Loucy (cell line): ENCODE results near the gene SLC6A19.

Experiments used
- H2AFZ ChIP-seq: fragments of 200-600 bp; sonication (generic); 2 replicates; pipeline ENCODE4 v1.6.0; 2016; ENCODE audit warnings: antibody characterized with exemption, mild to moderate bottlenecking, low read length, moderate library complexity
- H3F3A ChIP-seq: fragments of 200-600 bp; 2 replicates; pipeline ENCODE4 v1.6.0; 2016; ENCODE audit warnings: antibody characterized with exemption, low read depth, mild to moderate bottlenecking
- H3K27me3 ChIP-seq: fragments of 200-600 bp; sonication (generic); 2 replicates; pipeline ENCODE4 v1.6.1; 2014; ENCODE audit warnings: low read length, mild to moderate bottlenecking; ENCODE audit not compliant: insufficient read depth, poor library complexity, severe bottlenecking
- H3K36me3 ChIP-seq: fragments of 200-600 bp; sonication (generic); 2 replicates; pipeline ENCODE4 v1.6.1; 2016; ENCODE audit warnings: low read length; ENCODE audit not compliant: insufficient read depth
- H3K4me1 ChIP-seq: fragments of 200-600 bp; sonication (generic); 2 replicates; pipeline ENCODE4 v1.5.1; 2014; ENCODE audit warnings: low read length, mild to moderate bottlenecking; ENCODE audit not compliant: insufficient read depth, poor library complexity, severe bottlenecking
- H3K4me2 ChIP-seq: fragments of 200-600 bp; sonication (generic); 2 replicates; pipeline ENCODE4 v1.6.0; 2014; ENCODE audit warnings: antibody characterized with exemption, low read length, low read depth, mild to moderate bottlenecking; ENCODE audit not compliant: poor library complexity, severe bottlenecking
- H3K4me3 ChIP-seq: fragments of 200-600 bp; sonication (generic); 2 replicates; pipeline ENCODE4 v1.5.1; 2014; ENCODE audit warnings: low read length, mild to moderate bottlenecking, mixed read lengths; ENCODE audit not compliant: poor library complexity, severe bottlenecking
- H3K79me2 ChIP-seq: fragments of 200-600 bp; sonication (generic); 2 replicates; pipeline ENCODE4 v1.6.1; 2014; ENCODE audit warnings: low read length; ENCODE audit not compliant: insufficient read depth
- H3K9ac ChIP-seq: fragments of 200-600 bp; sonication (generic); 2 replicates; pipeline ENCODE4 v1.6.0; 2014; ENCODE audit warnings: mild to moderate bottlenecking, low read depth, low read length, moderate library complexity; ENCODE audit not compliant: poor library complexity, severe bottlenecking
- H3K9me2 ChIP-seq: fragments of 200-600 bp; sonication (generic); replicated peaks from 2 replicates; pipeline ENCODE4 v1.6.1; 2016; ENCODE audit warnings: low read depth, low read length, mixed read lengths
- H3K9me3 ChIP-seq: fragments of 200-600 bp; sonication (generic); 2 replicates; pipeline ENCODE4 v1.6.1; 2014; ENCODE audit warnings: mild to moderate bottlenecking, antibody characterized with exemption, low read length, low read depth; ENCODE audit not compliant: insufficient read depth
- H4K20me1 ChIP-seq: fragments of 200-600 bp; sonication (generic); 2 replicates; pipeline ENCODE4 v1.6.0; 2014; ENCODE audit warnings: antibody characterized with exemption, low read length, mild to moderate bottlenecking; ENCODE audit not compliant: insufficient read depth, poor library complexity, severe bottlenecking
- EZH2phosphoT487 ChIP-seq: fragments of 200-600 bp; IDR thresholded peaks from 2 replicates; pipeline ENCODE4 v1.6.1; 2018; ENCODE audit warnings: antibody characterized with exemption, mild to moderate bottlenecking, moderate library complexity, borderline replicate concordance
- TF ChIP-seq, protein P1 (sequence below): fragments of 200-600 bp; sonication (generic); conservative IDR thresholded peaks from 2 replicates; pipeline ENCODE4 v1.5.1; 2014; ENCODE audit warnings: mild to moderate bottlenecking, antibody characterized with exemption, low read length

Gene SLC6A19

GRCh38 chr5:1203311-1203967, 2.0 kb downstream of the SLC6A19 start:
- Histone ChIP-seq H4K20me1 (no peaks in the 10 kb centered on the region), H3F3A (no peaks in the 10 kb centered on the region), H3K9ac (no peak overlapping the region), H3K9me2 (no peaks in the 10 kb centered on the region), H3K79me2 (no peaks in the 10 kb centered on the region), H3K27me3 (peaks cover 13% of the 10 kb centered on the region), H2AFZ (no peak overlapping the region), H3K4me1 (peaks cover 14% of the 10 kb centered on the region), H3K36me3 (no peaks in the 10 kb centered on the region), H3K4me2 (no peak overlapping the region), H3K4me3 (no peak overlapping the region), H3K9me3 (no peaks in the 10 kb centered on the region)
- TF ChIP-seq EZH2phosphoT487, result no peak
- TF ChIP-seq, protein P1, sequence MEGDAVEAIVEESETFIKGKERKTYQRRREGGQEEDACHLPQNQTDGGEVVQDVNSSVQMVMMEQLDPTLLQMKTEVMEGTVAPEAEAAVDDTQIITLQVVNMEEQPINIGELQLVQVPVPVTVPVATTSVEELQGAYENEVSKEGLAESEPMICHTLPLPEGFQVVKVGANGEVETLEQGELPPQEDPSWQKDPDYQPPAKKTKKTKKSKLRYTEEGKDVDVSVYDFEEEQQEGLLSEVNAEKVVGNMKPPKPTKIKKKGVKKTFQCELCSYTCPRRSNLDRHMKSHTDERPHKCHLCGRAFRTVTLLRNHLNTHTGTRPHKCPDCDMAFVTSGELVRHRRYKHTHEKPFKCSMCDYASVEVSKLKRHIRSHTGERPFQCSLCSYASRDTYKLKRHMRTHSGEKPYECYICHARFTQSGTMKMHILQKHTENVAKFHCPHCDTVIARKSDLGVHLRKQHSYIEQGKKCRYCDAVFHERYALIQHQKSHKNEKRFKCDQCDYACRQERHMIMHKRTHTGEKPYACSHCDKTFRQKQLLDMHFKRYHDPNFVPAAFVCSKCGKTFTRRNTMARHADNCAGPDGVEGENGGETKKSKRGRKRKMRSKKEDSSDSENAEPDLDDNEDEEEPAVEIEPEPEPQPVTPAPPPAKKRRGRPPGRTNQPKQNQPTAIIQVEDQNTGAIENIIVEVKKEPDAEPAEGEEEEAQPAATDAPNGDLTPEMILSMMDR, result no peak

DNA sequence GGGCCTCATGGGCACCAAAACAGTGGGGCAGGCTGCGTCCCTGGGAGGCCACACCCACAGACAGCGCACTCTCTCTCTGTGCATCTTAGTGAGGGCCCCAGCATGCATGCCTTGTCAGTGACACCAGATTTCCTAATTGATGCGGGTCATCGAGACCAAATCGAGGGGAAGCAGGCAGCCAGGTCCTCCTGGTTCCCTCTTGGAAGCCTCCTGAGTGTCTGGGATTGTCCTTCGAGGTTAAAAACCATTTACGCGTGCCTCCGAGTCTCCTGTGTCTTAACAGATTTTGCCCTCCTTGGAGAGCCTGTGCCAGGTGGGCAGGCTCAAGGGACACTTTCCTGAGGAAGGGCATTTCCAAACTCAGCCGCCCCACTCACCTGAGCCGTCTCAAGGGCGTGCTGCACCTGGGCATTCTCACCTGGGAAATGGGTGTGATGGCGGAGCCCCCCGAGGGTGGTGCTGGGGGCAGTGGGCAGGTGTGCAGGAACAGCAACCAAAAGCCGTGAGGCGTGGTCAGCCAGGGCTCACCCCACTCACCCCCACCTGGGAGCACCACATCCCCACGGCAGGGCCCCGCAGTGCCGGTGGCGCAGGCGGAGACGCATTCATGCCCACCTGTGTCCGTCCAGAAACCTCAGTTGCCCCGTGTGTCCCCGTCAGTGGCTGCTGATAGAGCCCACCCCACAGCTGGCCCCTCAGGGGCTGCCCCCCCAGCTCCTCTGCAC, 2.7 kb downstream of the SLC6A19 start:
- H3K4me2 ChIP-seq, result no peak overlapping the region
- H3K79me2 ChIP-seq, result no peaks in the 10 kb centered on the region
- H3K4me3 ChIP-seq, result no peak overlapping the region
- peaks cover 16% of the 10 kb centered on the region for H3K4me1 ChIP-seq
- H3F3A ChIP-seq, result no peaks in the 10 kb centered on the region
- no peak overlapping the region for H2AFZ ChIP-seq
- TF ChIP-seq EZH2phosphoT487, result no peak
- TF ChIP-seq, protein P1, result no peak
- H4K20me1 ChIP-seq, result no peaks in the 10 kb centered on the region
- H3K9me3 ChIP-seq, result no peaks in the 10 kb centered on the region
- no peak overlapping the region for H3K9ac ChIP-seq
- peaks cover 6% of the 10 kb centered on the region for H3K27me3 ChIP-seq
- H3K36me3 ChIP-seq, result no peaks in the 10 kb centered on the region
- no peaks in the 10 kb centered on the region for H3K9me2 ChIP-seq

DNA sequence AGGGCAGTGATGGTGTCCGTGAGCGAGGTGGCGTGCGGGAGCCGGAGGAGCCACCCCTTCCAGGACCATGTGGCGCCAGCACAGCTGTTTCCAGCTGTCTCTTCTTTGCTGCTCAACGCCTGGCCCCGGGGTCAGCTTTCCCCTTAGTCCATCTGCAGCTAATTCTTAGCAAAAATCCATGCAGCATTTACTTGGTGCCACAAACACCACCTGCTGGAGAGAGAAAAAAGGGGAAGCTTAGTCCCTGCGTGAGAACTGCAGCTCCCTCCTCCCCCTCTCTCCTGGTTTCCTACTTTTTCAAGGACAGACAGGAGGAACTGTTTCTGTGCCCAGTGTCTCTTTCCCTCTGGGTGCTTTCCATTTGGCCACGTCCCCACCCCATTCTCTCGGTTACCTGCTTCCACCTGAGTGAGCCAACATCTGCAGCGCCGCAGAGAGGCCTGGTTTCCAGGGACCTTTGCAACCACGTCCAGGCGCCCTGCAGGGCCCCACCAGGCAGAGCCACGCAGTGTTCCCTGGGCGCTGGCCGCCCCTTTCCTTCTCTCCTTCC, 3.4 kb downstream of the SLC6A19 start:
- Histone ChIP-seq H3F3A (no peaks in the 10 kb centered on the region), H2AFZ (no peak overlapping the region), H3K4me1 (peaks cover 23% of the 10 kb centered on the region), H3K4me3 (no peak overlapping the region), H3K9me2 (no peaks in the 10 kb centered on the region), H3K27me3 (no peaks in the 10 kb centered on the region), H3K9ac (no peak overlapping the region), H3K9me3 (no peaks in the 10 kb centered on the region), H3K79me2 (no peaks in the 10 kb centered on the region), H3K4me2 (no peak overlapping the region), H3K36me3 (no peaks in the 10 kb centered on the region), H4K20me1 (no peaks in the 10 kb centered on the region)
- TF ChIP-seq, protein P1, result peak; percentile 31; the same call in 1 of the 2 replicates
- no peak for TF ChIP-seq EZH2phosphoT487
